GM23338 (cell line): ENCODE data around the gene PELI1. TPM values are rescaled to one million over a fixed set of nuclear protein-coding genes. Genes with fewer than 3 reads are reported as not detected.

Experiments
- ATAC-seq: fragments of 200-7000 bp; cut with Tn5 transposase; 3 replicates; pipeline ENCODE4 v1.9.1; 2020
- DNase-seq: peaks from one replicate; pipeline ENCODE4 v3.0.0-alpha.2; 2015; ENCODE audit warnings: low spot score
- H2AFZ ChIP-seq: fragments of 200-600 bp; sonication (generic); 2 replicates; pipeline ENCODE4 v1.8.0; 2016; ENCODE audit warnings: antibody characterized with exemption, mild to moderate bottlenecking, moderate library complexity
- H3F3A ChIP-seq: fragments of 200-600 bp; sonication (generic); replicated peaks from 2 replicates; pipeline ENCODE4 v1.8.0; 2017; ENCODE audit warnings: antibody characterized with exemption, mixed run types, low read depth
- H3K27ac ChIP-seq: fragments of 200-600 bp; sonication (generic); 2 replicates; pipeline ENCODE4 v1.6.1; 2016; ENCODE audit warnings: low read depth
- H3K27me3 ChIP-seq: fragments of 200-600 bp; sonication (generic); 2 replicates; pipeline ENCODE4 v1.8.0; 2016; ENCODE audit warnings: mild to moderate bottlenecking, mixed run types, moderate library complexity; ENCODE audit not compliant: insufficient read depth
- H3K36me3 ChIP-seq: fragments of 200-600 bp; sonication (generic); 2 replicates; pipeline ENCODE4 v1.8.0; 2016; ENCODE audit warnings: mild to moderate bottlenecking; ENCODE audit not compliant: insufficient read depth
- H3K4me1 ChIP-seq: fragments of 200-600 bp; sonication (generic); 2 replicates; pipeline ENCODE4 v1.8.0; 2016; ENCODE audit warnings: mild to moderate bottlenecking, moderate library complexity; ENCODE audit not compliant: insufficient read depth
- H3K4me2 ChIP-seq: fragments of 200-600 bp; sonication (generic); 2 replicates; pipeline ENCODE4 v1.7.1; 2017; ENCODE audit warnings: mixed run types
- H3K4me3 ChIP-seq: fragments of 200-600 bp; sonication (generic); 2 replicates; pipeline ENCODE4 v1.6.1; 2016; ENCODE audit warnings: mixed run types
- H3K79me2 ChIP-seq: fragments of 200-600 bp; sonication (generic); replicated peaks from 2 replicates; pipeline ENCODE4 v1.8.0; 2017; ENCODE audit warnings: mild to moderate bottlenecking; ENCODE audit not compliant: insufficient read depth
- H3K9me2 ChIP-seq: fragments of 200-600 bp; sonication (generic); 2 replicates; pipeline ENCODE4 v1.8.0; 2017; ENCODE audit not compliant: insufficient read depth
- H4K20me1 ChIP-seq: fragments of 200-600 bp; sonication (generic); replicated peaks from 2 replicates; pipeline ENCODE4 v1.8.0; 2017; ENCODE audit warnings: mild to moderate bottlenecking; ENCODE audit not compliant: insufficient read depth
- H3K27ac Mint-ChIP-seq: 2 replicates; pipeline ENCODE4 v1.8.0; 2020; ENCODE audit warnings: inconsistent platforms, mild to moderate bottlenecking, moderate library complexity, mixed read lengths
- H3K27me3 Mint-ChIP-seq: 3 replicates; pipeline ENCODE4 v1.8.0; 2022; ENCODE audit warnings: low read depth, mild to moderate bottlenecking, moderate library complexity, mixed read lengths, inconsistent platforms; ENCODE audit not compliant: insufficient read depth, poor library complexity
- H3K36me3 Mint-ChIP-seq: 3 replicates; pipeline ENCODE4 v1.8.0; 2021; ENCODE audit warnings: low read depth, mild to moderate bottlenecking, inconsistent platforms, moderate library complexity, mixed read lengths
- H3K4me1 Mint-ChIP-seq: 3 replicates; pipeline ENCODE4 v1.8.0; 2020; ENCODE audit warnings: mild to moderate bottlenecking, inconsistent platforms, mixed read lengths
- H3K4me3 Mint-ChIP-seq: 3 replicates; pipeline ENCODE4 v1.8.0; 2021; ENCODE audit warnings: moderate library complexity, mild to moderate bottlenecking, inconsistent platforms, mixed read lengths
- H3K9me3 Mint-ChIP-seq: 3 replicates; pipeline ENCODE4 v1.8.0; 2020; ENCODE audit warnings: moderate library complexity, mild to moderate bottlenecking, inconsistent platforms, mixed read lengths
- CREB1 ChIP-seq: fragments of 250-450 bp; sonication (Bioruptor Pico); IDR thresholded peaks from 2 replicates; pipeline ENCODE4 v1.5.0; 2020; ENCODE audit warnings: low read depth, mild to moderate bottlenecking, moderate library complexity
- CTCF ChIP-seq, 2 experiments: fragments of 200-600 bp in 1 of 2; sonication (generic) in 1 of 2; conservative IDR thresholded peaks; 2 replicates each; pipeline versions ENCODE4 v1.5.1 to v1.6.1; 2016 to 2017; ENCODE audit warnings: antibody characterized with exemption in 2 of 2, low read depth in 2 of 2, mild to moderate bottlenecking in 2 of 2, moderate library complexity in 1 of 2
- ETS1 ChIP-seq: IDR thresholded peaks from 2 replicates; pipeline ENCODE4 v1.6.1; 2016; ENCODE audit warnings: antibody characterized with exemption
- EZH2 ChIP-seq: fragments of 200-600 bp; sonication (generic); IDR thresholded peaks from one replicate; pipeline ENCODE4 v1.8.0; 2017; ENCODE audit warnings: antibody characterized with exemption, mild to moderate bottlenecking, low read depth; ENCODE audit not compliant: unreplicated experiment
- EZH2phosphoT487 ChIP-seq: fragments of 200-600 bp; sonication (generic); IDR thresholded peaks from one replicate; pipeline ENCODE4 v1.8.1; 2018; ENCODE audit warnings: antibody characterized with exemption; ENCODE audit not compliant: unreplicated experiment
- JUNB ChIP-seq: IDR thresholded peaks from one replicate; pipeline ENCODE4 v1.6.1; 2016; ENCODE audit warnings: antibody characterized with exemption; ENCODE audit not compliant: unreplicated experiment
- NANOG ChIP-seq: IDR thresholded peaks from 2 replicates; pipeline ENCODE4 v1.6.1; 2016; ENCODE audit warnings: antibody characterized with exemption, borderline replicate concordance
- POLR2AphosphoS5 ChIP-seq: IDR thresholded peaks from 2 replicates; pipeline ENCODE4 v1.6.1; 2016; ENCODE audit warnings: antibody characterized with exemption, low read depth
- REST ChIP-seq: IDR thresholded peaks from one replicate; pipeline ENCODE4 v1.6.1; 2018; ENCODE audit warnings: antibody characterized with exemption; ENCODE audit not compliant: unreplicated experiment
- STAT1 ChIP-seq: IDR thresholded peaks from one replicate; pipeline ENCODE4 v1.6.1; 2016; ENCODE audit warnings: antibody characterized with exemption; ENCODE audit not compliant: unreplicated experiment
- ZNF114 ChIP-seq: fragments of 250-450 bp; sonication (Bioruptor Pico); IDR thresholded peaks from 2 replicates; pipeline ENCODE4 v1.5.0; 2020; ENCODE audit warnings: mild to moderate bottlenecking, moderate library complexity
- ZNF331 ChIP-seq: fragments of 250-450 bp; sonication (Bioruptor Pico); IDR thresholded peaks from 2 replicates; pipeline ENCODE4 v1.5.0; 2020; ENCODE audit warnings: low read depth, mild to moderate bottlenecking, moderate library complexity
- polyA plus RNA-seq: library from polyadenylated mRNA; unstranded; fragments of >200 nt; fragmentation: Nextera tagmentation; extraction: Ambion mirVana; gene quantifications from 2 replicates; pipeline ENCODE4 v1.2.1, GENCODE V29; 2016
- total RNA-seq: library from RNA; depleted of rRNA; stranded (reverse); fragments of >200 nt; shearing (Covaris generic); gene quantifications from 2 replicates; pipeline ENCODE4 v1.2.3, GENCODE V29; 2014

Gene PELI1
- total and polyA plus RNA-seq, 2 experiments from 2014 or later = 32.4 to 61.8 TPM

GRCh38 chr2:64137996-64138395, 6.2 kb downstream of the PELI1 start (continued):
- TF ChIP-seq REST (no peak), EZH2phosphoT487 (no peak), STAT1 (no peak), JUNB (no peak), ZNF331 (CRISPR knock-in tag) (no peak), POLR2AphosphoS5 (no peak), NANOG (no peak)

GRCh38 chr2:64137567-64137966, 6.7 kb downstream of the PELI1 start:
- no peak for ATAC-seq
- no peaks in the 10 kb centered on the region for H3F3A ChIP-seq
- Mint-ChIP-seq H3K27me3 (peaks cover 1% of the 10 kb centered on the region), H3K9me3 (no peaks in the 10 kb centered on the region), H3K36me3 (peaks cover 12% of the 10 kb centered on the region; the same call in 2 of the 3 replicates), H3K4me1 (peaks cover 82% of the 10 kb centered on the region), H3K27ac (no peak overlapping the region), H3K4me3 (no peak overlapping the region)
- H3K79me2 ChIP-seq = peaks cover 100% of the 10 kb centered on the region
- H3K4me2 ChIP-seq = no peak overlapping the region
- no peak for TF ChIP-seq POLR2AphosphoS5
- peaks cover 13% of the 10 kb centered on the region; the same call in 1 of the 2 replicates for H4K20me1 ChIP-seq
- H3K4me1 ChIP-seq = peaks cover 66% of the 10 kb centered on the region
- no peak overlapping the region for H2AFZ ChIP-seq
- H3K36me3 ChIP-seq = no peaks in the 10 kb centered on the region
- no peaks in the 10 kb centered on the region for H3K9me2 ChIP-seq
- H3K4me3 ChIP-seq = no peak overlapping the region
- DNase-seq = no peak
- no peaks in the 10 kb centered on the region for H3K27me3 ChIP-seq
- no peak overlapping the region for H3K27ac ChIP-seq

- Histone ChIP-seq H4K20me1 (peaks cover 10% of the 10 kb centered on the region; the same call in 1 of the 2 replicates), H3K4me1 (peaks cover 66% of the 10 kb centered on the region), H3K27ac (no peak overlapping the region), H3K27me3 (no peaks in the 10 kb centered on the region), H3K9me2 (no peaks in the 10 kb centered on the region), H3K4me3 (no peak overlapping the region), H3K79me2 (peaks cover 100% of the 10 kb centered on the region), H3K36me3 (no peaks in the 10 kb centered on the region), H3F3A (no peaks in the 10 kb centered on the region), H3K4me2 (no peak overlapping the region), H2AFZ (no peak overlapping the region)
- Mint-ChIP-seq H3K4me1 (peaks cover 74% of the 10 kb centered on the region), H3K4me3 (no peak overlapping the region), H3K36me3 (peaks cover 12% of the 10 kb centered on the region; the same call in 2 of the 3 replicates), H3K27ac (no peak overlapping the region), H3K9me3 (no peaks in the 10 kb centered on the region), H3K27me3 (no peaks in the 10 kb centered on the region)
- ATAC-seq (no peak), DNase-seq (no peak)
- TF ChIP-seq CREB1 (CRISPR knock-in tag) (no peak), NANOG (no peak), EZH2phosphoT487 (no peak), JUNB (no peak), ZNF331 (CRISPR knock-in tag) (no peak), CTCF (conservative IDR thresholded peaks at IDR 0.05; ENCODE audit: low read depth in 2 of 2) (no peak), ZNF114 (CRISPR knock-in tag) (no peak), STAT1 (no peak), ETS1 (no peak), REST (no peak), EZH2 (no peak)
Observed at GRCh38 chr2:64135421-64135820, 8.8 kb downstream of the PELI1 start.
